ENCODE measurements around the gene INPP5A. TPM values are rescaled to one million over a fixed set of nuclear protein-coding genes. Genes with fewer than 3 reads are reported as not detected.

Gene INPP5A
- total RNA-seq, 1 experiment from 2014 or later: 14.7 TPM

GRCh38 chr10:132692311-132692710 is 154.7 kb downstream of the INPP5A start:
- Mint-ChIP-seq H3K36me3 (ENCODE audit: insufficient read depth, unreplicated experiment) (peaks cover 5% of the 10 kb centered on the region), H3K9me3 (ENCODE audit: unreplicated experiment) (peaks cover 22% of the 10 kb centered on the region), H3K4me1 (ENCODE audit: insufficient read depth, unreplicated experiment) (no peaks in the 10 kb centered on the region), H3K27me3 (ENCODE audit: insufficient read depth, unreplicated experiment) (no peaks in the 10 kb centered on the region), H3K27ac (ENCODE audit: low read depth, unreplicated experiment) (no peak overlapping the region), H3K4me3 (ENCODE audit: unreplicated experiment) (no peak overlapping the region)
- ChIA-PET CTCF (interaction anchor here (0.7 kb wide), 2 partner anchors 13 to 779 kb away, joined by 3 read pairs; no protein-coding TSS in a partner anchor), POLR2A (no interaction called here)
- no peak for DNase-seq (ENCODE audit: unreplicated experiment)
- no TSS peak for BruUV-seq (replicated peaks)
- intact Hi-C loops (cut with micrococcal nuclease): no loop called here
- no peak for TF ChIP-seq CTCF (IDR thresholded peaks at IDR 0.05; ENCODE audit: unreplicated experiment)

- H3K4me1 Mint-ChIP-seq (ENCODE audit: insufficient read depth, unreplicated experiment): no peaks in the 10 kb centered on the region
- peaks cover 22% of the 10 kb centered on the region for H3K9me3 Mint-ChIP-seq (ENCODE audit: unreplicated experiment)
- H3K4me3 Mint-ChIP-seq (ENCODE audit: unreplicated experiment): no peak overlapping the region
- no peak for TF ChIP-seq CTCF (IDR thresholded peaks at IDR 0.05; ENCODE audit: unreplicated experiment)
- H3K36me3 Mint-ChIP-seq (ENCODE audit: insufficient read depth, unreplicated experiment): peaks cover 9% of the 10 kb centered on the region
- DNase-seq (ENCODE audit: unreplicated experiment): no peak
- no peaks in the 10 kb centered on the region for H3K27me3 Mint-ChIP-seq (ENCODE audit: insufficient read depth, unreplicated experiment)
- no TSS peak for BruUV-seq (replicated peaks)
- CTCF ChIA-PET: interaction anchor here (0.6 to 1.1 kb wide), 5 partner anchors 38 to 559 kb away, joined by 3 read pairs; no protein-coding TSS in a partner anchor
- POLR2A ChIA-PET: no interaction called here
- H3K27ac Mint-ChIP-seq (ENCODE audit: low read depth, unreplicated experiment): no peak overlapping the region
- intact Hi-C loops (cut with micrococcal nuclease): no loop called here
These were observed 156.1 kb downstream of the INPP5A start for GRCh38 chr10:132693676-132694075.

GRCh38 chr10:132696204-132696603 is 158.6 kb downstream of the INPP5A start:
- CTCF ChIA-PET: no interaction called here

More at GRCh38 chr10:132696204-132696603, 158.6 kb downstream of the INPP5A start:
- Mint-ChIP-seq H3K27me3 (ENCODE audit: insufficient read depth, unreplicated experiment) (no peaks in the 10 kb centered on the region), H3K36me3 (ENCODE audit: insufficient read depth, unreplicated experiment) (peaks cover 9% of the 10 kb centered on the region), H3K27ac (ENCODE audit: low read depth, unreplicated experiment) (no peak overlapping the region), H3K4me3 (ENCODE audit: unreplicated experiment) (no peak overlapping the region), H3K4me1 (ENCODE audit: insufficient read depth, unreplicated experiment) (no peaks in the 10 kb centered on the region), H3K9me3 (ENCODE audit: unreplicated experiment) (peaks cover 22% of the 10 kb centered on the region)
- no peak for DNase-seq (ENCODE audit: unreplicated experiment)
- no peak for TF ChIP-seq CTCF (IDR thresholded peaks at IDR 0.05; ENCODE audit: unreplicated experiment)
- intact Hi-C loops (cut with micrococcal nuclease): no loop called here
- POLR2A ChIA-PET: no interaction called here
- no TSS peak for BruUV-seq (replicated peaks)
